Daoy (cell line): ENCODE measurements around the gene GMFB. TPM values are rescaled to one million over a fixed set of nuclear protein-coding genes. Genes with fewer than 3 reads are reported as not detected.
"Not testable (repeated sequence)": the region's sequence is repeated elsewhere in the genome, so short reads cannot be mapped to it uniquely, and the experiment has no call there.

Source experiments
- DNase-seq: peaks from one replicate; pipeline ENCODE4 v3.0.0-alpha.2; 2015; ENCODE audit warnings: low read depth
- total RNA-seq: library from RNA; depleted of rRNA; stranded (reverse); fragments of >200 nt; shearing (Covaris generic); gene quantifications from 2 replicates; pipeline ENCODE4 v1.2.3, GENCODE V29; 2014

GMFB gene
- total RNA-seq, 1 experiment from 2014 or later: 151 TPM

- not testable (repeated sequence) for DNase-seq
These were observed 30.2 kb downstream of the GMFB start for GRCh38 chr14:54458536-54458935.

- DNase-seq: no peak
These were observed 31.2 kb downstream of the GMFB start for GRCh38 chr14:54457609-54457996.

GRCh38 chr14:54456820-54457608 is 31.8 kb downstream of the GMFB start:
- not testable (repeated sequence) for DNase-seq

GRCh38 chr14:54455363-54455762 is 33.4 kb downstream of the GMFB start:
- no peak for DNase-seq

GRCh38 chr14:54453990-54454389 is 34.8 kb downstream of the GMFB start:
- DNase-seq: not testable (repeated sequence)

GRCh38 chr14:54453252-54453651 is 35.5 kb downstream of the GMFB start:
- no peak for DNase-seq

- DNase-seq: no peak
These were observed 36.8 kb downstream of the GMFB start for GRCh38 chr14:54451961-54452360.

- no peak for DNase-seq
These were observed 37.6 kb downstream of the GMFB start for GRCh38 chr14:54451121-54451601.

GRCh38 chr14:54450535-54450934 is 38.2 kb downstream of the GMFB start:
- no peak for DNase-seq

- no peak for DNase-seq
These were observed 41.5 kb downstream of the GMFB start for GRCh38 chr14:54447231-54447692.

GRCh38 chr14:54446161-54446693 is 42.6 kb downstream of the GMFB start:
- no peak for DNase-seq

GRCh38 chr14:54444681-54445080 is 44.1 kb downstream of the GMFB start:
- no peak for DNase-seq

- no peak for DNase-seq
These were observed 44.8 kb downstream of the GMFB start for GRCh38 chr14:54443981-54444380.

GRCh38 chr14:54442961-54443360 is 45.8 kb downstream of the GMFB start:
- not testable (repeated sequence) for DNase-seq

- peak; percentile 97 for DNase-seq
These were observed 47.6 kb downstream of the GMFB start, which contains the start of gene CNIH1 for GRCh38 chr14:54440873-54441868. Gene CNIH1 (minus strand): TSS chr14:54441374. CDS start chr14:54441327, 47 bp downstream.

- no peak for DNase-seq
These were observed 48.3 kb downstream of the GMFB start for GRCh38 chr14:54440476-54440872.

GRCh38 chr14:54440037-54440436 is 48.7 kb downstream of the GMFB start:
- no peak for DNase-seq

- DNase-seq: no peak
These were observed 50.1 kb downstream of the GMFB start for GRCh38 chr14:54438703-54439102.

- not testable (repeated sequence) for DNase-seq
These were observed 50.8 kb downstream of the GMFB start for GRCh38 chr14:54437954-54438353.

GRCh38 chr14:54435500-54435981 is 53.2 kb downstream of the GMFB start:
- DNase-seq: peak; percentile 23

GRCh38 chr14:54428527-54428926 is 60.3 kb downstream of the GMFB start:
- DNase-seq: no peak

- no peak for DNase-seq
These were observed 60.9 kb downstream of the GMFB start for GRCh38 chr14:54427871-54428270.
